Endothelial cell of umbilical vein (primary cell): Measurements from ENCODE around the gene ALDH1L2. TPM values are rescaled to one million over a fixed set of nuclear protein-coding genes. Genes with fewer than 3 reads are reported as not detected.

Source experiments
- BruUV-seq: library from RNA; stranded (reverse); fragments of 400-500 nt; replicated peaks from 2 replicates; lab custom pipeline; 2021; lab: Mats Ljungman, UMichigan
- CTCF ChIA-PET: fragments of 300-600, 350-600 bp; sonication (Branson Sonifier 250); formaldehyde crosslinking; loops from one replicate; lab custom pipeline; 2021; ENCODE audit warnings: antibody characterized with exemption, inconsistent platforms; lab: Charles Lee
- POLR2A ChIA-PET: fragments of 300-600, 350-600 bp; sonication (Branson Sonifier 250); formaldehyde crosslinking; loops from one replicate; lab custom pipeline; 2021; ENCODE audit warnings: antibody characterized with exemption, inconsistent platforms; lab: Charles Lee
- DNase-seq: peaks from one replicate; pipeline ENCODE4 v3.0.0-alpha.2; 2011; ENCODE audit warnings: low read depth, low spot score
- FAIRE-seq: peaks from 2 replicates; lab custom pipeline; 2011; peaks lifted over from hg19 to GRCh38; lab: Jason Lieb, UNC
- H2AFZ ChIP-seq: 2 replicates; pipeline ENCODE4 v1.6.0; 2012; ENCODE audit warnings: low read depth, low read length, control low read depth, inconsistent platforms
- H3K27ac ChIP-seq: 2 replicates; pipeline ENCODE4 v1.5.1; 2011; ENCODE audit warnings: low read depth, mild to moderate bottlenecking, control low read depth, low read length, moderate library complexity; ENCODE audit not compliant: insufficient read depth
- H3K27me3 ChIP-seq, 2 experiments: 2 replicates each; pipeline versions ENCODE4 v1.6.0 to v1.6.1; 2011; ENCODE audit warnings: low read length in 2 of 2, mixed read lengths in 1 of 2; ENCODE audit not compliant: control insufficient read depth in 2 of 2, insufficient read depth in 2 of 2
- H3K36me3 ChIP-seq, 2 experiments: 2 replicates in 1 of 2; 3 replicates in 1 of 2; pipeline ENCODE4 v1.5.1; 2011; ENCODE audit warnings: low read length in 2 of 2, mild to moderate bottlenecking in 1 of 2, moderate library complexity in 1 of 2; ENCODE audit not compliant: control insufficient read depth in 2 of 2, insufficient read depth in 2 of 2; ENCODE audit errors: extremely low read depth in 1 of 2
- H3K4me1 ChIP-seq: 3 replicates; pipeline ENCODE4 v1.5.1; 2011; ENCODE audit warnings: mild to moderate bottlenecking, low read length; ENCODE audit not compliant: control insufficient read depth, insufficient read depth; ENCODE audit errors: extremely low read depth
- H3K4me2 ChIP-seq: 2 replicates; pipeline ENCODE4 v1.6.1; 2011; ENCODE audit warnings: low read length, control low read depth, mixed read lengths; ENCODE audit not compliant: insufficient read depth
- H3K4me3 ChIP-seq, 3 experiments: fragments of 200-600 bp in 1 of 3; sonication (generic), shearing (Covaris generic) in 1 of 3; replicated peaks in 1 of 3; 2 replicates each; pipeline ENCODE4 v1.5.1; 2011 to 2016; ENCODE audit warnings: control low read depth in 3 of 3, low read length in 3 of 3, mild to moderate bottlenecking in 2 of 3, inconsistent platforms in 1 of 3, low read depth in 1 of 3, moderate library complexity in 1 of 3; ENCODE audit not compliant: insufficient read depth in 1 of 3
- H3K79me2 ChIP-seq: 2 replicates; pipeline ENCODE4 v1.6.0; 2012; ENCODE audit warnings: low read length, inconsistent platforms; ENCODE audit not compliant: control insufficient read depth, insufficient read depth
- H3K9ac ChIP-seq: replicated peaks from 2 replicates; pipeline ENCODE3; 2011; ENCODE audit warnings: low read length, control low read depth; ENCODE audit not compliant: insufficient read depth; ENCODE audit errors: extremely low read depth
- H3K9me1 ChIP-seq: replicated peaks from 3 replicates; pipeline ENCODE4 v1.6.0; 2011; ENCODE audit warnings: mild to moderate bottlenecking, low read length; ENCODE audit not compliant: control insufficient read depth, insufficient read depth; ENCODE audit errors: extremely low read depth
- H3K9me3 ChIP-seq: replicated peaks from 2 replicates; pipeline ENCODE4 v1.5.1; 2012; ENCODE audit warnings: low read length, inconsistent platforms; ENCODE audit not compliant: control insufficient read depth, insufficient read depth
- H4K20me1 ChIP-seq: replicated peaks from 2 replicates; pipeline ENCODE3; 2011; ENCODE audit warnings: mild to moderate bottlenecking, low read length; ENCODE audit not compliant: control insufficient read depth, insufficient read depth; ENCODE audit errors: extremely low read depth
- CTCF ChIP-seq, 2 donors: IDR thresholded peaks; 1 replicate in 1 of 2; 2 replicates in 1 of 2; pipeline ENCODE4 v1.5.1; 2011; ENCODE audit warnings: low read length in 2 of 2, mild to moderate bottlenecking in 2 of 2, moderate library complexity in 2 of 2, control low read depth in 1 of 2, inconsistent platforms in 1 of 2, low read depth in 1 of 2; ENCODE audit not compliant: insufficient read depth in 1 of 2; ENCODE audit errors: extremely low read depth in 1 of 2
- FOS ChIP-seq: IDR thresholded peaks from 2 replicates; pipeline ENCODE4 v1.6.1; 2011; ENCODE audit warnings: mild to moderate bottlenecking, low read length, moderate library complexity, borderline replicate concordance; ENCODE audit not compliant: insufficient read depth
- JUN ChIP-seq: IDR thresholded peaks from 2 replicates; pipeline ENCODE4 v1.6.1; 2011; ENCODE audit warnings: borderline replicate concordance, low read depth; ENCODE audit not compliant: insufficient read length, insufficient read depth
- MYC ChIP-seq: IDR thresholded peaks from one replicate; pipeline ENCODE4 v1.6.1; 2011; ENCODE audit warnings: mild to moderate bottlenecking, low read depth, low read length
- dilution Hi-C: fragments of 300-500 bp; cut with MboI; formaldehyde crosslinking; loops from one replicate; pipeline ENCODE4 v1.15.0; 2019; ENCODE audit warnings: low sequenced_read_pairs; ENCODE audit not compliant: extremely low pct_ligation_motif_present
- intact Hi-C: fragments of 100-400 bp; cut with micrococcal nuclease; formaldehyde crosslinking; loops from one replicate; pipeline ENCODE4 v1.10.0; 2022
- polyA plus RNA-seq, 4 experiments: library from polyadenylated mRNA; depleted of rRNA in 3 of 4; stranded (reverse) in 3 of 4; unstranded in 1 of 4; fragments of >200 nt; gene quantifications; 2 replicates each; pipeline versions ENCODE4 v1.2.1 to v1.2.3, GENCODE V29; 2011 to 2012; ENCODE audit warnings: missing spikeins in 1 of 4
- total RNA-seq: library from RNA; stranded (reverse); gene quantifications from 2 replicates; pipeline ENCODE4 v1.2.3, GENCODE V29; 2021

Gene ALDH1L2
- total and polyA plus RNA-seq, 2 donors (not counting 3 experiments of a cell fraction or from before 2014, with no cell fraction given), result 1.4 to 2.5 TPM

GRCh38 chr12:105090361-105090760 is 6.1 kb upstream of the ALDH1L2 start:
- no peaks in the 10 kb centered on the region for H4K20me1 ChIP-seq
- dilution Hi-C loops, result no loop called here
- DNase-seq (no peak), FAIRE-seq (no peak)
- no TSS peak for BruUV-seq
- intact Hi-C loops, result no loop called here
- H3K36me3 ChIP-seq, result no peaks in the 10 kb centered on the region
- ChIA-PET POLR2A (no interaction called here), CTCF (no interaction called here)
- no peaks in the 10 kb centered on the region for H3K79me2 ChIP-seq
- TF ChIP-seq JUN (no peak), CTCF (IDR thresholded peaks at IDR 0.05; ENCODE audit: extremely low read depth in 1 of 2, insufficient read depth in 1 of 2, low read depth in 1 of 2, low read length in 2 of 2) (no peak), MYC (no peak)
- no peak overlapping the region for H2AFZ ChIP-seq
- H3K27me3 ChIP-seq, result peaks cover 26% of the 10 kb centered on the region in 2 experiments
- no peaks in the 10 kb centered on the region for H3K9me3 ChIP-seq
- H3K9ac ChIP-seq, result no peak overlapping the region
- H3K9me1 ChIP-seq, result no peaks in the 10 kb centered on the region
- no peak overlapping the region for H3K4me3 ChIP-seq
- H3K4me2 ChIP-seq, result no peak overlapping the region
- no peak overlapping the region for H3K27ac ChIP-seq
- no peaks in the 10 kb centered on the region for H3K4me1 ChIP-seq

- no peaks in the 10 kb centered on the region for H3K36me3 ChIP-seq
- no peak overlapping the region for H2AFZ ChIP-seq
- no TSS peak for BruUV-seq
- no peak overlapping the region for H3K4me3 ChIP-seq
- FAIRE-seq (no peak), DNase-seq (no peak)
- H3K4me1 ChIP-seq, result no peaks in the 10 kb centered on the region
- dilution Hi-C loops, result no loop called here
- no peaks in the 10 kb centered on the region for H3K9me3 ChIP-seq
- H3K79me2 ChIP-seq, result no peaks in the 10 kb centered on the region
- H3K27ac ChIP-seq, result no peak overlapping the region
- H3K4me2 ChIP-seq, result no peak overlapping the region
- TF ChIP-seq MYC, result no peak
- no peak for TF ChIP-seq FOS
- intact Hi-C loops, result no loop called here
- ChIA-PET POLR2A (no interaction called here), CTCF (no interaction called here)
- H3K9ac ChIP-seq, result no peak overlapping the region
- peaks cover 26% of the 10 kb centered on the region in 2 experiments for H3K27me3 ChIP-seq
- H3K9me1 ChIP-seq, result no peaks in the 10 kb centered on the region
- no peaks in the 10 kb centered on the region for H4K20me1 ChIP-seq
Observed at GRCh38 chr12:105089817-105090216, 5.6 kb upstream of the ALDH1L2 start.
